Mucosa of stomach (tissue), 1 donor: Measurements from ENCODE around the gene MIA.

ENCODE experiments used
- H3K27me3 ChIP-seq: one replicate; pipeline ENCODE4 v1.7.0; 2013; ENCODE audit warnings: mild to moderate bottlenecking, low read length; ENCODE audit not compliant: control insufficient read depth, insufficient read depth
- H3K36me3 ChIP-seq: one replicate; pipeline ENCODE4 v1.7.0; 2013; ENCODE audit warnings: low read length; ENCODE audit not compliant: control insufficient read depth, insufficient read depth
- H3K4me1 ChIP-seq: one replicate; pipeline ENCODE4 v1.7.0; 2013; ENCODE audit warnings: mild to moderate bottlenecking, low read length; ENCODE audit not compliant: control insufficient read depth, insufficient read depth
- H3K4me3 ChIP-seq: one replicate; pipeline ENCODE4 v1.7.0; 2013; ENCODE audit warnings: low read length
- H3K9ac ChIP-seq: one replicate; pipeline ENCODE4 v1.7.0; 2013; ENCODE audit warnings: mild to moderate bottlenecking, low read length, moderate library complexity
- H3K9me3 ChIP-seq: one replicate; pipeline ENCODE4 v1.7.0; 2013; ENCODE audit warnings: mild to moderate bottlenecking, low read length, moderate library complexity; ENCODE audit not compliant: control insufficient read depth
- donor health status: Pancreatic carcinoma.

MIA gene

DNA sequence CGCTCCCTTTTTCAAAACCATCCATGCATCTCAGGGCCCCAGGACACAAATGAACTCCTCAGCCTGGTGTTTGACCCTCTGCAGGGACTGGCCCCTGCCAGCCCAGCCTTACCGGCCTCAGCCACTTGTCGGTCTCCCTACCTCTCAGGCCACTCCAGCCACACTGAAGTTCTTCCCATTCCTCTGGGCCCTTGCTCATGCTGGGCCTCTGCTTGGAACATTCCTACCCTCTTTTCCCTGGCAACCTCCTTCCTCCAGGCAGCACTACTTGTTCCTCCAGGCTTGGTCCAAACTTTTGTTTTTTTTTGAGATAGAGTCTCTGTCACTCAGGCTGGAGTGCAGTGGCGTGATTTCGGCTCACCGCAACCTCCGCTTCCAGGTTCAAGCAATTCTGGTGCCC is 16.0 kb downstream of the MIA start:
- Histone ChIP-seq H3K9me3 (no peaks in the 10 kb centered on the region), H3K4me1 (peaks cover 19% of the 10 kb centered on the region), H3K36me3 (no peaks in the 10 kb centered on the region), H3K4me3 (no peak overlapping the region), H3K27me3 (no peaks in the 10 kb centered on the region), H3K9ac (peak overlapping the region; percentile 39)

DNA sequence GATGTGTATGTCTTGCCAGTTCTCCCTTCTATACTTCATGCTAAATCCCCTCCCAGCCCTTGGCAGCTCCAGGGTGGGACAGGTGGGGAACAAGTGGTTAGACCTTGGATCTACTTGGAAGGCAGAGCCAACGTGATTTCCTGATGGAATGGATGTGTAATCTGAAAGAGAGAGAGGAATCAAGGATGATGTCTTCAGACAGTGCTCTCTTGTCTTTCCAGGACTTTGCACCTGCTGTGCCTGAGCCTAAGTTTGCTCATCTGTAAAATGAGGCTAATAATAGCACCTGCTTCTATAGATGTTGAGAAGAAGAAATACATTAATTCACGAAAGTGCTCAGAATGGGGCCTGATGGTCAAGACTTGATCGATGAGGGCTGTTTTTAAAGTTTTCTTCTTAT is 16.7 kb downstream of the MIA start:
- Histone ChIP-seq H3K36me3 (no peaks in the 10 kb centered on the region), H3K4me3 (no peak overlapping the region)

DNA sequence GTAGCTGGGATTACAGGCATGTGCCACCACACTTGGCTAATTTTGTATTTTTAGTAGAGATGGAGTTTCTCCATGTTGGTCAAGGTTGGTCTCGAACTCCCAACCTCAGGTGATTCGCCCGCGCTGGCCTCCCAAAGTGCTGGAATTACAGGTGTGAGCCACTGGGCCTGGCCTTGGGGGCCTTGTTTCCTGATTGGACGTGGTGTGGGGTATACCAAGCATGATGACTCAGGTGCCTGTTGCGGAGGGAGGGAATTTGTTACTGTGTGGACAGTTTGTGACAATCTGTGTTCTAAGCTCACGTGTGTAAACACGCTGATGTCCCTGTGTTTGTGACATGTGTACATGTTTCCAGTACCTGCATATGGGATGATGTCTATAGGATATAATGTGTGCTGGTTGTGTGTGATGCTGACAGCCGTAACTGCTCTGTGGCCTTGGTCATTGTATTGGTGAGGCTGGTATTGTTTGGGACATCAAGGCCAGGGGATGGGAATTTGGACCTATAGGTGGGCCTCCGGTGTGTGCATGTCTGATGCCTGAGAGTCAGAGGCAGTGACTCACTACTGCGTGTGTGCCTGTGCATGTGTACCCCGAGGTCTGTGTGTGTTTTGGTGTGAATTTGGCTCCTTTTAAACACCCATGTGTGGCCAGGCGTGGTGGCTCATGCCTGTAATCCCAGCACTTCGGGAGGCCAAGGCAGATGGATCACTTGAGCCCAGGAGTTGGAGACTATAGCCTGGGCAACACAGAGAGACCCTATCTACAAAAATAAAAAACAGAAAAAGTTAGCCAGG is 22.0 kb downstream of the MIA start:
- H3K9me3 ChIP-seq: no peaks in the 10 kb centered on the region
- H3K4me3 ChIP-seq: no peak overlapping the region
- no peaks in the 10 kb centered on the region for H3K36me3 ChIP-seq
- peak overlapping the region; percentile 49 for H3K9ac ChIP-seq
- H3K27me3 ChIP-seq: no peaks in the 10 kb centered on the region
- peaks cover 38% of the 10 kb centered on the region for H3K4me1 ChIP-seq

More for the DNA sequence above, 16.7 kb downstream of the MIA start:
- H3K9ac ChIP-seq: peak overlapping the region; percentile 39
- no peaks in the 10 kb centered on the region for H3K9me3 ChIP-seq
- H3K4me1 ChIP-seq: peaks cover 19% of the 10 kb centered on the region
- no peaks in the 10 kb centered on the region for H3K27me3 ChIP-seq

DNA sequence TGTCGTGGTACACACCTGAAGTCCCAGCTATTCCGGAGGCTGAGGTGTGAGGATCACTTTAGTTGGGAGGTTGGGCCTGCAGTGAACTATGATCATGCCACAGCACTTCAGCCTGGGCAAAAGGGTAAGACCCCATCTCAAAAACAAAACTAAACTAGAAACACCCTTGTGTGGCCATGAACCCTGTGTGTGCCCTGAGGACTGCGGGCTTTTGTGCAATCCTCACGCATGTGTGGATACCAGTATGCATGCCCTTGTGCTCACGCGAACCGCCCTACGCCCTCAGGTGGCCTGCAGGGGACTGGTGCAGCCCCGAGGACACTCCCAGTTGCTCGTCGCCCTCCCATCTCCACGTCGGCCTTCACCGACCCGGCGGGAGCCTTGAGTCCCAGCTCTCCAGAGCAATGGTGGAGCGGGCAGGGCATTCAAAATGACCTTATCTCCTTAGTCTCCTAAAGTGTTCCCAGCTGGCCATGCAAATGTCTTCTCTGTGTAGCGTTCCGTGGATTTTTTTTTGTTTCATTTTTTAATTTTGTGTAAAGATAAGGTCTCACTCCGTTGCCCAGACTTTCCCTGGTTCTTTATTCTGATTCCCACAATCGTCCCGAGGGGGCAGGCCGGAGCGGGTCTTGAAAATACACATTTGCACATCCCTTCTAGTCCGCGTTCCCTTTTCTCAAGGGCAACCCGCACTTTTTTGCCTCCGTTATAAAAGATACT is 22.8 kb downstream of the MIA start:
- peaks cover 40% of the 10 kb centered on the region for H3K4me1 ChIP-seq
- H3K27me3 ChIP-seq: no peaks in the 10 kb centered on the region
- peak overlapping the region; percentile 11 for H3K4me3 ChIP-seq
- H3K9me3 ChIP-seq: no peaks in the 10 kb centered on the region
- H3K9ac ChIP-seq: peak overlapping the region; percentile 49
- H3K36me3 ChIP-seq: no peaks in the 10 kb centered on the region

DNA sequence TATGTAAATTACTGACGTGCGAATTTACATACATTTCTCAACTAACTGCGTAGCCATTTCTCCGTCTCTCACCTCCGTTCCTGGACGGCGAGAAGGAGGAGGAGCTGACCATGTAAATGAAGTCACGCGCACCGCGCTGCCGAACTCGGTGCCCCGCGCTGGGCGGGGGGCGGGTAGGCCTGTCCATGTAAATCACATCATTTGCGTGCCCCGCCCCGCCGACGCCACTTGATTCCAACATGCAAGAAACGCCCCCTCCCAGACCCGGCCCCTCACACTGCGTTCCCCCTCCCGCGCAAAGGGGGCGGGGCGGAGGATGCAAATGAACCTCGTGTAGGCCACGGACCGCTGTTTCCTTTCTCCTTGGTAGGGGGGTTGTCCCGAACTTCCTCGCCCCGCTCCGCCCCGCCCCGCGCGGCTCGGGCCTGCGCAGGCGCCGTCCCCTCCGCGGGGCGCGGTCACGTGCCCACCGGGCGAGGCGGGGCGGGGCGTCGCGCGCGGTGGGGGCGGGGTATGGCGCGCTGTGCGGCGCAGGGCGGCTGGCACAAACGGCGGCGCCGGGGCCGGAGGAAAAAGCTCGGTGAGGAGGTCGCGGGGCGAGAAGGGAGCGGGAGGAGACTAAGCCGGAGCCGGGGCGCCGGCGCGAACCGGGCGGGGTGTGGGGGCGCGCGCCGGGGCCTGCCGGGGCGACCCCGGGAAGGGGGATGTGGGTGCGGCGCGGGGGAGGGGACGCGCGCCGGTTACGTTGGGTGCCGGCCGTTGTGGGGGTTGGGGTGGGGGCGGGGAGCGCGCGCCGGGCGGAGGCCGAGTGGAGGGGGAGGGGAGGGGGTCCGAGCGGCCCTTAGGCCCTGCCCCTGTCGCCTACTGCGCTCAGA is 23.6 kb downstream of the MIA start, which contains the start of gene EGLN2:
Gene EGLN2 (plus strand): TSS at position 509 of the 875 bp plus-strand sequence. CDS start 1,382 bp downstream, outside the sequence.
- no peaks in the 10 kb centered on the region for H3K36me3 ChIP-seq
- no peaks in the 10 kb centered on the region for H3K27me3 ChIP-seq
- H3K9ac ChIP-seq: peak within 1 kb of the TSS; percentile 79
- peak within 1 kb of the TSS; percentile 56 for H3K4me3 ChIP-seq
- no peaks in the 10 kb centered on the region for H3K9me3 ChIP-seq
- H3K4me1 ChIP-seq: peaks cover 47% of the 10 kb centered on the region

DNA sequence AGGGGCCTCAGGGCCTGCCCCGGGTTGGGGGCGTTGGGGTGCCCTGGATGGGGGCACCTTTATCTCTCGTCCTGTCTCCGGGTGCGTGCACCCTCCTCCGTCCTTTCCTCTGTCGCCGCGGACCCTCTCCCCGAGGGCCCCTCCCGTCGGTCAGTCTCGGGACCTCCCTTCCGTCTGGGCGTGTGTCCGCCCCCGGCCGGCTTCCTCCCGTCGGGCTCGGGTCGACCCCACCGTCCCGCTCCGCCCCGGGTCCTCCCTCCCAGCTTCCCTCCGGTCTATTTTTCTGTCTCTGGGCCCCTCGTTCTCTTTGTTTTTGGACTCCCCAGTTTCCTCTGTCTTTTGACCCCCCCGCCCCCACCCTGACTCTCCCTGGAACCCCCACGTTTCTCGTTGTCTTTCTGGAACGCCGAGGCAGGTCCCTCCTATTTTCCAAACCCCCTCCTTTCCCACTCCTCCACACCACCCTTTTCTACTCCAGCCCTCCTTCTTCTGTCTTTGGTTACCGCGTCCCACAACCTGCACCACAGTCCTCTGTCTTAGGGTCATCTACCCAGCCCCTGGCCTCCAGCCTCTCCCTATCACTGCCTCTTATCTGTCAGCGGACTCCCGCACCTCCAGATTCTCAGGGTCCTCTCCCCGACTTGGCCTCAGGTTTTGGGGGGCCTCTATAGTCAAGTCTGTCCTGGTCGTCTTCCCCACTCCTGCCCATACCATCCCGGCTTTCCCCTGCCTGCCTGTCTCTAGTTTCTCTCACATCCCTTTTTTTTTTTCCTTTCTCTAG is 24.4 kb downstream of the MIA start:
- H3K4me3 ChIP-seq: peak overlapping the region; percentile 56
- no peaks in the 10 kb centered on the region for H3K36me3 ChIP-seq
- H3K9ac ChIP-seq: peak overlapping the region; percentile 79
- peaks cover 55% of the 10 kb centered on the region for H3K4me1 ChIP-seq
- no peaks in the 10 kb centered on the region for H3K27me3 ChIP-seq
- no peaks in the 10 kb centered on the region for H3K9me3 ChIP-seq

DNA sequence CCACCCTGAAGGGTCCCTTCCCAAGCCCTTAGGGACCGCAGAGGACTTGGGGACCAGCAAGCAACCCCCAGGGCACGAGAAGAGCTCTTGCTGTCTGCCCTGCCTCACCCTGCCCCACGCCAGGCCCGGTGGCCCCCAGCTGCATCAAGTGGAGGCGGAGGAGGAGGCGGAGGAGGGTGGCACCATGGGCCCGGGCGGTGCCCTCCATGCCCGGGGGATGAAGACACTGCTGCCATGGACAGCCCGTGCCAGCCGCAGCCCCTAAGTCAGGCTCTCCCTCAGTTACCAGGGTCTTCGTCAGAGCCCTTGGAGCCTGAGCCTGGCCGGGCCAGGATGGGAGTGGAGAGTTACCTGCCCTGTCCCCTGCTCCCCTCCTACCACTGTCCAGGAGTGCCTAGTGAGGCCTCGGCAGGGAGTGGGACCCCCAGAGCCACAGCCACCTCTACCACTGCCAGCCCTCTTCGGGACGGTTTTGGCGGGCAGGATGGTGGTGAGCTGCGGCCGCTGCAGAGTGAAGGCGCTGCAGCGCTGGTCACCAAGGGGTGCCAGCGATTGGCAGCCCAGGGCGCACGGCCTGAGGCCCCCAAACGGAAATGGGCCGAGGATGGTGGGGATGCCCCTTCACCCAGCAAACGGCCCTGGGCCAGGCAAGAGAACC is 25.1 kb downstream of the MIA start:
- peaks cover 62% of the 10 kb centered on the region for H3K4me1 ChIP-seq
- no peaks in the 10 kb centered on the region for H3K27me3 ChIP-seq
- no peaks in the 10 kb centered on the region for H3K36me3 ChIP-seq
- no peaks in the 10 kb centered on the region for H3K9me3 ChIP-seq
- peak overlapping the region; percentile 56 for H3K4me3 ChIP-seq
- H3K9ac ChIP-seq: peak overlapping the region; percentile 79

DNA sequence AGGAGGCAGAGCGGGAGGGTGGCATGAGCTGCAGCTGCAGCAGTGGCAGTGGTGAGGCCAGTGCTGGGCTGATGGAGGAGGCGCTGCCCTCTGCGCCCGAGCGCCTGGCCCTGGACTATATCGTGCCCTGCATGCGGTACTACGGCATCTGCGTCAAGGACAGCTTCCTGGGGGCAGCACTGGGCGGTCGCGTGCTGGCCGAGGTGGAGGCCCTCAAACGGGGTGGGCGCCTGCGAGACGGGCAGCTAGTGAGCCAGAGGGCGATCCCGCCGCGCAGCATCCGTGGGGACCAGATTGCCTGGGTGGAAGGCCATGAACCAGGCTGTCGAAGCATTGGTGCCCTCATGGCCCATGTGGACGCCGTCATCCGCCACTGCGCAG is 25.7 kb downstream of the MIA start:
- Histone ChIP-seq H3K36me3 (no peaks in the 10 kb centered on the region), H3K9ac (no peak overlapping the region)

DNA sequence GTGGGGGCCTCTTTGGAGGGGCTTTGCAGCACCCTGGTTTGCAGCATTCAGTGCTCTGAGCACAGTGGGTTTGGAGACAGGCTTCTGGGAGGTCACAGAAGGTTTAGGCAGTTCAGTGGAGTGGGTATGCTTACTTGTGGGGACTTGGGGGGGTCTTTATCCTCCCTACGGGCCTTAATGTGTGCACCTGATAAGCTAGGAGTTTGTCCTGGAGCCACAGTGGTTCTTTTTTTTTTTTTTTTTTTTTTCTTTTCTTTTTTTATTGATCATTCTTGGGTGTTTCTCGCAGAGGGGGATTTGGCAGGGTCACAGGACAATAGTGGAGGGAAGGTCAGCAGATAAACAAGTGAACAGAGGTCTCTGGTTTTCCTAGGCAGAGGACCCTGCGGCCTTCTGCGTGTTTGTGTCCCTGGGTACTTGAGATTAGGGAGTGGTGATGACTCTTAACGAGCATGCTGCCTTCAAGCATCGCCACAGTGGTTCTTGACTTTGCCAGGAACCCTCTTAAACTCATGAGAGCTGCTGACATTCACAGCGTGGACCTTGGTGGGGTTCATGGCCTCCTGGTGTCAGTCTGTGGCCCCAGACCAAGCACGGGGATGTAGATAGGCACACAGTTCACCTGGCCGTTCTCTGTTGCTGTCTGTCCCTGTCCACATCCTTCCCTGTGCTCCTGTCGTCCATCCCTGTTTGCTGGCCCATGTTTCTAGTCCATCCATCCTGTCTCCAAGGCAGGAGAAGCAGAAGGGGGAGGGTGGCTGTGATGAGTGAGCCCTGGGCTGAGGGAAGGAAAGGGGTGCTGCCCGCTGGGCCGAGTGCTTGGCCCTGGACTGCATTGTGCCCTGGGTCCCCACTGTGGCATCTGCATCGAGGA is 26.3 kb downstream of the MIA start:
- Histone ChIP-seq H3K9ac (peak overlapping the region; percentile 42), H3K9me3 (no peaks in the 10 kb centered on the region), H3K36me3 (no peaks in the 10 kb centered on the region), H3K4me1 (peaks cover 74% of the 10 kb centered on the region), H3K27me3 (no peaks in the 10 kb centered on the region), H3K4me3 (no peak overlapping the region)

More for the DNA sequence above, 25.7 kb downstream of the MIA start:
- Histone ChIP-seq H3K9me3 (no peaks in the 10 kb centered on the region), H3K4me3 (no peak overlapping the region), H3K27me3 (no peaks in the 10 kb centered on the region), H3K4me1 (peaks cover 68% of the 10 kb centered on the region)

DNA sequence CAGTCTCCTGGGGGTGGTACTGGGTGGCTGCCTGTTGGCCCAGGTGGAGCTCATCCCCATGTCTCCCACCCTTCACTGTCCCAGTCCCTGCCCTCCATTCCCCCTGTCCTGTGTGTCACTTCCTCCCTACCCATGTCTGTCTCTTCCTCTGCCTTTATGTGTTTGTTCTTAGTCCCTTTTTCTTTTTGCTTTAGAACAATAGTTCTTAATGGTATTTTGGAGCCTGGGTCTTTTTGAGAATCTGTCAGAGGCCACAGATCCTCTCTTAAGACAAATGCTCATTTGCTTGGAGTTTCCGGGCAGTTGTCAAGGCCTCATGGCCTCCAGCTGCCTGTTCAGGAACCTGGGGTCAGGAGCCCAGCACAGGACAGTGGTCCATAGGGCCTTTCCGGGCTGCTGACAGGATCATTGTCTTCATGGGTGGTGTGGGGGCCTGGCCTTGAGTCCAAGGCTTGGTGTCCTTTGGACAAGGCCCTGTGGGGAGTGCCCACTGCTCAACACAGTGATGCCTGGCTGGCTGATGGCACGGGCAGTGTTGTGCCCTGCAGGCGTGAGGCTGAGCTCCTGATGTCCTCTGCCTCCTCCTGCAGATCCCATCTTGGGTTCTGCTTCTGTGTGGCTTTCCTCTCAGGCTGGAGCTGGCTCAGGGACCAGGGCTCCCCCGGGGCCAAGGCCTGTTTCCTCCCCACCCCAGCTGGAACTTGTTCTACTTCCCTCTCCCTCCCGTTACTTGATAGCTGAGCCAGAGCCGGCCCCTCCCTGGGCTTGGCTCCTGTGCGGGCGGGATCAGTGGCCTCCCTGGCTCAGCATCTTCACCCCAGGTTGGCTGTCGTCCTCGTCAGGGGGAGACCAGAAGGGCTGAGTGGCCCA is 27.2 kb downstream of the MIA start:
- H3K9me3 ChIP-seq: no peaks in the 10 kb centered on the region
- H3K4me1 ChIP-seq: peaks cover 81% of the 10 kb centered on the region
- H3K9ac ChIP-seq: peak overlapping the region; percentile 42
- peaks cover 6% of the 10 kb centered on the region for H3K36me3 ChIP-seq
- peak overlapping the region; percentile 3 for H3K4me3 ChIP-seq
- H3K27me3 ChIP-seq: no peaks in the 10 kb centered on the region
